OCI-LY7 (cell line): Measurements from ENCODE around the gene GJB3. TPM values are rescaled to one million over a fixed set of nuclear protein-coding genes. Genes with fewer than 3 reads are reported as not detected.

Experiments used
- BruUV-seq: library from RNA; stranded (reverse); fragments of 400-500 nt; replicated peaks from 2 replicates; lab custom pipeline; 2021; lab: Mats Ljungman, UMichigan
- CTCF ChIA-PET: fragments of 300-600 bp; sonication (Branson Sonifier 250); formaldehyde crosslinking; loops from one replicate; lab custom pipeline; 2022; ENCODE audit warnings: antibody characterized with exemption; ENCODE audit not compliant: unreplicated experiment; lab: Charles Lee
- POLR2A ChIA-PET: fragments of 300-600 bp; sonication (Branson Sonifier 250); formaldehyde crosslinking; loops from one replicate; lab custom pipeline; 2022; ENCODE audit warnings: antibody characterized with exemption; lab: Charles Lee
- DNase-seq: peaks from one replicate; pipeline ENCODE4 v3.0.0-alpha.2; 2015; ENCODE audit warnings: low spot score
- H2AFZ ChIP-seq: fragments of 200-600 bp; sonication (generic), shearing (Covaris generic); 2 replicates; pipeline ENCODE4 v1.6.1; 2014; ENCODE audit warnings: mild to moderate bottlenecking, antibody characterized with exemption, low read length, moderate library complexity
- H3K27ac ChIP-seq: fragments of 200-600 bp; sonication (generic); 2 replicates; pipeline ENCODE4 v1.5.1; 2014; ENCODE audit warnings: mixed run types, low read depth, mild to moderate bottlenecking, moderate library complexity, low read length, inconsistent platforms; ENCODE audit not compliant: poor library complexity, severe bottlenecking
- H3K36me3 ChIP-seq: fragments of 200-600 bp; sonication (generic); 2 replicates; pipeline ENCODE4 v1.6.1; 2014; ENCODE audit warnings: mild to moderate bottlenecking, antibody characterized with exemption, low read length, moderate library complexity, mixed read lengths; ENCODE audit not compliant: insufficient read depth
- H3K4me1 ChIP-seq: fragments of 200-600 bp; sonication (generic); 2 replicates; pipeline ENCODE4 v1.5.1; 2014; ENCODE audit warnings: mild to moderate bottlenecking, low read length; ENCODE audit not compliant: insufficient read depth, poor library complexity, severe bottlenecking
- H3K4me2 ChIP-seq: fragments of 200-600 bp; sonication (generic); 2 replicates; pipeline ENCODE4 v1.6.1; 2014; ENCODE audit warnings: mild to moderate bottlenecking, low read length
- H3K4me3 ChIP-seq: fragments of 200-600 bp; sonication (generic); 2 replicates; pipeline ENCODE4 v1.5.1; 2014; ENCODE audit warnings: mild to moderate bottlenecking, low read depth, low read length; ENCODE audit not compliant: poor library complexity, severe bottlenecking
- H3K79me2 ChIP-seq: fragments of 200-600 bp; sonication (generic); 2 replicates; pipeline ENCODE4 v1.6.1; 2016; ENCODE audit warnings: low read depth, mild to moderate bottlenecking, low read length, moderate library complexity, mixed read lengths; ENCODE audit not compliant: insufficient read depth
- H3K9me2 ChIP-seq: fragments of 200-600 bp; sonication (generic); 2 replicates; pipeline ENCODE4 v1.6.1; 2016; ENCODE audit warnings: mild to moderate bottlenecking, low read length, mixed read lengths; ENCODE audit not compliant: insufficient read depth
- H3K9me3 ChIP-seq: fragments of 200-600 bp; sonication (generic); 2 replicates; pipeline ENCODE4 v1.6.1; 2014; ENCODE audit warnings: mild to moderate bottlenecking, mixed run types, low read length, mixed read lengths
- H4K20me1 ChIP-seq: fragments of 200-600 bp; sonication (generic); 2 replicates; pipeline ENCODE4 v1.6.1; 2014; ENCODE audit warnings: mild to moderate bottlenecking, antibody characterized with exemption, low read length, moderate library complexity, mixed read lengths; ENCODE audit not compliant: insufficient read depth
- EZH2phosphoT487 ChIP-seq: fragments of 200-600 bp; sonication (generic); IDR thresholded peaks from 2 replicates; pipeline ENCODE4 v1.6.1; 2018; ENCODE audit warnings: low read depth, borderline replicate concordance, mild to moderate bottlenecking, mixed run types, antibody characterized with exemption, low read length, moderate library complexity, mixed read lengths
- intact Hi-C: fragments of 100-400 bp; cut with micrococcal nuclease; formaldehyde crosslinking; loops from one replicate; pipeline ENCODE4 v1.10.0; 2022; ENCODE audit not compliant: unreplicated experiment
- total RNA-seq, 2 experiments: library from RNA; depleted of rRNA in 1 of 2; stranded (reverse); fragments of >200 nt in 1 of 2; shearing (Covaris generic) in 1 of 2; gene quantifications; 2 replicates each; pipeline ENCODE4 v1.2.3, GENCODE V29; 2014 to 2022
- TF ChIP-seq, protein P1 (sequence below): fragments of 200-600 bp; sonication (generic); conservative IDR thresholded peaks from 2 replicates; pipeline ENCODE4 v1.5.1; 2014; ENCODE audit warnings: mild to moderate bottlenecking, antibody characterized with exemption, low read length, moderate library complexity, mixed read lengths

The GJB3 gene
- total RNA-seq, 2 experiments from 2014 or later: not detected

DNA sequence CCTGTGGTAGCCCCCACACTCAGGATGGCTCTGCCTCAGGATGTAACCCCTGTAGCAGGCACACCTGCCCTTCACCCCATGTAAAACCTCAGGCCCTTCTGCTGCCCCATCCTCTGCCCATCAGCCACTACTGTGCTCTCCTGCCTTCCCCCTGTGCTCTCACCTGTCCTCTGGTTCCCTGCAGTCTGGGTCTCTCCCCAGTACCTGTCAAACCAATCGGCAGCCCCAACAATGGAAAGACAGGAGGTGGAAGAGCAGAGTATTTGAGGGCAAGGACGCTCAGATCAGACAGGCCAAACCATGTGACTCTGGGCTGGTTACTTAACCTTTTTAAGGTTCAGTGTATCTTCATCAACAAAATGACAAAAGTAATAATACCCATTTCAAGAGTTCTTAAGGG is 47.6 kb downstream of the GJB3 start:
- DNase-seq: no peak
- POLR2A ChIA-PET: no interaction called here
- Histone ChIP-seq H3K4me2 (no peak overlapping the region), H3K4me1 (no peaks in the 10 kb centered on the region), H3K9me2 (no peaks in the 10 kb centered on the region), H2AFZ (no peak overlapping the region), H4K20me1 (no peaks in the 10 kb centered on the region), H3K4me3 (no peak overlapping the region), H3K79me2 (no peaks in the 10 kb centered on the region), H3K36me3 (no peaks in the 10 kb centered on the region), H3K27ac (no peak overlapping the region), H3K9me3 (no peaks in the 10 kb centered on the region)
- CTCF ChIA-PET: no interaction called here
- intact Hi-C loops: no loop called here
- TF ChIP-seq, protein P1, sequence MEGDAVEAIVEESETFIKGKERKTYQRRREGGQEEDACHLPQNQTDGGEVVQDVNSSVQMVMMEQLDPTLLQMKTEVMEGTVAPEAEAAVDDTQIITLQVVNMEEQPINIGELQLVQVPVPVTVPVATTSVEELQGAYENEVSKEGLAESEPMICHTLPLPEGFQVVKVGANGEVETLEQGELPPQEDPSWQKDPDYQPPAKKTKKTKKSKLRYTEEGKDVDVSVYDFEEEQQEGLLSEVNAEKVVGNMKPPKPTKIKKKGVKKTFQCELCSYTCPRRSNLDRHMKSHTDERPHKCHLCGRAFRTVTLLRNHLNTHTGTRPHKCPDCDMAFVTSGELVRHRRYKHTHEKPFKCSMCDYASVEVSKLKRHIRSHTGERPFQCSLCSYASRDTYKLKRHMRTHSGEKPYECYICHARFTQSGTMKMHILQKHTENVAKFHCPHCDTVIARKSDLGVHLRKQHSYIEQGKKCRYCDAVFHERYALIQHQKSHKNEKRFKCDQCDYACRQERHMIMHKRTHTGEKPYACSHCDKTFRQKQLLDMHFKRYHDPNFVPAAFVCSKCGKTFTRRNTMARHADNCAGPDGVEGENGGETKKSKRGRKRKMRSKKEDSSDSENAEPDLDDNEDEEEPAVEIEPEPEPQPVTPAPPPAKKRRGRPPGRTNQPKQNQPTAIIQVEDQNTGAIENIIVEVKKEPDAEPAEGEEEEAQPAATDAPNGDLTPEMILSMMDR: no peak
- TF ChIP-seq EZH2phosphoT487: no peak
- no TSS peak for BruUV-seq

GRCh38 chr1:34829250-34829649 is 48.2 kb downstream of the GJB3 start:
- no TSS peak for BruUV-seq
- no peaks in the 10 kb centered on the region for H3K4me1 ChIP-seq
- no peak overlapping the region for H3K27ac ChIP-seq
- TF ChIP-seq, protein P1: no peak
- TF ChIP-seq EZH2phosphoT487: no peak
- H3K36me3 ChIP-seq: no peaks in the 10 kb centered on the region
- intact Hi-C loops: no loop called here
- no peak overlapping the region for H3K4me2 ChIP-seq
- no peak for DNase-seq
- no peaks in the 10 kb centered on the region for H4K20me1 ChIP-seq
- POLR2A ChIA-PET: no interaction called here
- H3K79me2 ChIP-seq: no peaks in the 10 kb centered on the region
- no peaks in the 10 kb centered on the region for H3K9me3 ChIP-seq
- no peak overlapping the region for H2AFZ ChIP-seq
- H3K4me3 ChIP-seq: no peak overlapping the region
- no peaks in the 10 kb centered on the region for H3K9me2 ChIP-seq
- CTCF ChIA-PET: no interaction called here

- no peak overlapping the region for H3K27ac ChIP-seq
- H2AFZ ChIP-seq: no peak overlapping the region
- BruUV-seq: no TSS peak
- ChIA-PET POLR2A (no interaction called here), CTCF (no interaction called here)
- no peaks in the 10 kb centered on the region for H3K36me3 ChIP-seq
- H3K4me2 ChIP-seq: no peak overlapping the region
- no peaks in the 10 kb centered on the region for H3K4me1 ChIP-seq
- H3K4me3 ChIP-seq: no peak overlapping the region
- TF ChIP-seq EZH2phosphoT487: no peak
- TF ChIP-seq, protein P1: no peak
- intact Hi-C loops: no loop called here
- no peaks in the 10 kb centered on the region for H3K79me2 ChIP-seq
- no peak for DNase-seq
- no peaks in the 10 kb centered on the region for H3K9me2 ChIP-seq
- H3K9me3 ChIP-seq: no peaks in the 10 kb centered on the region
- H4K20me1 ChIP-seq: no peaks in the 10 kb centered on the region
Observed at GRCh38 chr1:34831721-34832246, 50.8 kb downstream of the GJB3 start.
